RKO (cell line): ENCODE results near the gene NEK3.
"Not testable (repeated sequence)": the region's sequence is repeated elsewhere in the genome, so short reads cannot be mapped to it uniquely, and the experiment has no call there.

Source experiments
- DNase-seq: peaks from one replicate; pipeline ENCODE4 v3.0.0-alpha.2; 2016; ENCODE audit warnings: low spot score

NEK3 gene

DNA sequence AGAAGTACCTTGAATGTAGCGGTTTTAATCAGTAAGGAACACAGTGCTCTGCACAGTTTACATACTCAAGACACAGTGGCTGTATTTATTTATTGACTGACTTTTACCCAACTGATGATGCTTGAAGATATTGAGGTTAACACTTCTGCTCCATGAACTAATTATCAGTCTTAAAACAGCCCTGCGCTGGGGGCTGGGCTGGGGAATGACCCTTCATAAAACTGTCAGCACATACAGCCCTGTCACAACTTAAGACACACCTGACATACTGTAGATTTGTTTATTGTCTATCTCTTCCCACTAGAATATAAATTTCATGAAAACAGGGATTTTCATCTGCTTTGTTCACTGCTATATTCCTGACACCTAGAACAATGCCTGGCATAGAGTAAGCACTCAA is 41.3 kb downstream of the NEK3 start:
- no peak for DNase-seq

- DNase-seq: no peak
Observed at GRCh38 chr13:52112591-52112990, 46.8 kb downstream of the NEK3 start.

- no peak for DNase-seq
Observed at GRCh38 chr13:52109116-52109670, 50.2 kb downstream of the NEK3 start.

DNA sequence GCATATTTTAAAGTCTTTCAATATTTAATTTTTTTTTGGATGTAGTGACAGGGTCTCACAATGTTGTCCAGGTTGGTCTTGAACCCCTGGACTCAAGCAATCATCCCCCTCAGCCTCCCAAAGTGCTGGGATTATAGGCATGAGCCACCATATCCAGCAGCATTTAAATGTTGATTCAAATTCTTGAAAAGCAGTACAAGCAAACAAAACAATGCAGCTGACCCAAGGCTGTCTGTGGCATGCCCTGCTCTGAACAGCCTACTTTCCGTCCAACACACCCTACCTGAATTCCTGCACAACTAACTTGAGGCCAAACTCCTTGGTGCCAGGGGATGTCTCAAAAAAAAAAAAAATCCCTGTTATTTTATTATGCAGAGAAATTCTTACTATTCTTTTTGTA is 53.6 kb downstream of the NEK3 start:
- DNase-seq: no peak

GRCh38 chr13:52104624-52105023 is 54.8 kb downstream of the NEK3 start:
- peak; percentile 5 for DNase-seq

- no peak for DNase-seq
Observed at GRCh38 chr13:52103386-52103785, 56.0 kb downstream of the NEK3 start.

DNA sequence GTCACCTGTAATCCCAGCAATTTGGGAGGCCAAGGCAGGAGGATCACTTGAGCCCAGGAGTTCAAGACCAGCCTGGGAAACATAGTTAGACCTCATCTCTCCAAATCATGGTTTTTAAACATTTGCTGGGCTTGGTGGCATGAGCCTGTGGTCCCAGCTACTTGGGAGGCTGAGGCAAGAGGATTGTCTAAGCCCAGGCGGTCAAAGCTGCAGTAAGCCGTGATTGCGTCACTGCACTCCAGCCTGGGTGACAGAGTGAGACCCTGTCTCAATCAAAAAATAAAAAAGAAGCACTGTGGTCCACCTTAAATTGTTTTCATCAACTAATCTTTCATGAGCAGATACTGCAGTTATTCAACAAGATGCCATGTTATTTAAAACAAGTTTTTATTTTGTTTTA is 57.0 kb downstream of the NEK3 start:
- not testable (repeated sequence) for DNase-seq

- DNase-seq: no peak
Observed at GRCh38 chr13:52097197-52097596, 62.2 kb downstream of the NEK3 start.

GRCh38 chr13:52096748-52097147 is 62.6 kb downstream of the NEK3 start:
- no peak for DNase-seq

DNA sequence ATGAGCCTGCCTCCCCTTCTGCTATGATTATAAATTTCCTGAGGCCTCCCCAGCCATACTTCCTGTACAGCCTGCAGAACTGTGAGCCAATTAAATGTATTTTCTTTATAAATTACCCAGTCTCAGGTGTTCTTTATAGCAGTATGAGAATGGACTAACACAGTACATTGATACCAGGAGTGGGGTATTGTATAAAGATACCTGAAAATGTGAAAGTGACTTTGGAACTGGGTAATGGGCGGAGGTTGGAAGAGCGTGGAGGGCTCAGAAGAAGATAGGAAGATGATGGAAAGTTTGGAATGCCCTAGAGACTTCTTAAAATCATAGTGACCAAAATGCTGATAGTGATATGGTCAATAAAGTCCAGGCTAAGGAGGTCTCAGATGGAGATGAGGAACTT is 63.3 kb downstream of the NEK3 start:
- no peak for DNase-seq

GRCh38 chr13:52092087-52092486 is 67.3 kb downstream of the NEK3 start:
- no peak for DNase-seq

DNA sequence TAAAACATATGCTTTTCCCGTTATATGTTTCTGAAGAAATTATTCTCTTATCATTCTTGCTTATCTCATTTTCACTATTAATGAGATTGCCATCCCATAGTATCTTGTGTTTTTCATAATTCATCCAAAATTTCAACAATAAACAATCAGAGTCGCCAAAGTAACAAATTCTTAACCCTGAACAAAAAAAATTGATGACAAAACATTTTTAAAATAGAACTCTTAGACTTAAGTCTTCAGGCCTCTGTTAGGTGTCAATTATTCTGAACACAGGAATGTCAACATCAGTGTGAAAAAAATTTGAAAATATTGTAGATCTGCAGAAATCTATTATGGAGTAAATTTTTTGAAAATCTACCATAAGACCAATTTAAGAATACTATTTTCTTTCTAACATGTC is 67.9 kb downstream of the NEK3 start:
- DNase-seq: no peak

DNA sequence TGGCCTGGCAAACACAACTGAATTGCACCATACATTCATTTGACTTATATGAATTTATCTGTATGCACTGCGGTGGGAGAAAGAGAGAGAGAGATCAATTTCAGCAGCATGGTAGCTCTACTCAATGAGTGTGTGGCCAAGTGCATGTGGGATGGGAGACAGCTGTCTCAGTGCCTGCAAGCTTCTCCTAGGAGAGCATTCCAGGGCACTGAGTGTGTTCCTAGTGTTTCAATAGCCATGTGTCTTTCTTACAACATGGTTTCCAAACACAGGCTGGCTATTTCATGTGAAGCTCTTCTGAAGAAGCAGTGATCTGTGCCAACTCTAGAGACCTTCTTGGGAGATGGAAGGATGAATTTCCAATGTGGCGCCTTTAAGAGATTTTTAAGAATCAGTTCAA is 74.0 kb downstream of the NEK3 start:
- no peak for DNase-seq

- DNase-seq: not testable (repeated sequence)
Observed at GRCh38 chr13:52084981-52085380, 74.4 kb downstream of the NEK3 start.
